K562 (cell line): ENCODE measurements around the gene RHD. TPM values are rescaled to one million over a fixed set of nuclear protein-coding genes. Genes with fewer than 3 reads are reported as not detected.

Source experiments
- ARID2 ChIP-seq: fragments of 450-650 bp; IDR thresholded peaks from 2 replicates; pipeline ENCODE4 v1.6.1; 2017; ENCODE audit warnings: antibody characterized with exemption, mild to moderate bottlenecking
- BCOR ChIP-seq: fragments of 450-650 bp; IDR thresholded peaks from 2 replicates; pipeline ENCODE4 v1.6.1; 2016
- CBX5 ChIP-seq: IDR thresholded peaks from 2 replicates; pipeline ENCODE4 v1.6.1; 2014; ENCODE audit warnings: low read depth, borderline replicate concordance
- FOXA3 ChIP-seq, 2 experiments: fragments of 450-650 bp in 1 of 2; sonication (generic) in 1 of 2; formaldehyde crosslinking; IDR thresholded peaks in 1 of 2; conservative IDR thresholded peaks in 1 of 2; 2 replicates each; pipeline versions ENCODE4 v1.4.0 to v1.8.0; 2020 to 2022; ENCODE audit warnings: mild to moderate bottlenecking in 2 of 2, missing genetic modification reagents in 1 of 2
- KHSRP ChIP-seq: fragments of 450-650 bp; IDR thresholded peaks from 2 replicates; pipeline ENCODE4 v1.6.1; 2017
- MBD1 ChIP-seq: fragments of 250-450 bp; sonication (Bioruptor Pico); IDR thresholded peaks from 2 replicates; pipeline ENCODE4 v1.8.0; 2022; ENCODE audit warnings: inconsistent platforms
- NEUROD1 ChIP-seq: fragments of 150-350 bp; IDR thresholded peaks from 2 replicates; pipeline ENCODE4 v1.6.1; 2014; ENCODE audit warnings: borderline replicate concordance, low read length, low read depth; ENCODE audit not compliant: partially characterized antibody
- NFE2L1 ChIP-seq: fragments of 450-650 bp; IDR thresholded peaks from 2 replicates; pipeline ENCODE4 v1.6.1; 2016; ENCODE audit warnings: missing genetic modification characterization, low read depth, mild to moderate bottlenecking, missing compliant biosample characterization, moderate library complexity, borderline replicate concordance
- RFX7 ChIP-seq: fragments of 250-450 bp; sonication (Bioruptor Pico); IDR thresholded peaks from 2 replicates; pipeline ENCODE4 v1.5.1; 2021; ENCODE audit warnings: mild to moderate bottlenecking
- SAP30 ChIP-seq: fragments of 200-600 bp; sonication (generic); IDR thresholded peaks from 2 replicates; pipeline ENCODE4 v1.6.1; 2012; ENCODE audit warnings: borderline replicate concordance, low read depth, mild to moderate bottlenecking, moderate library complexity, low read length, control low read depth, inconsistent platforms; ENCODE audit not compliant: insufficient read depth, poor library complexity, severe bottlenecking
- SRSF1 ChIP-seq: fragments of 200-400 bp; formaldehyde crosslinking; IDR thresholded peaks from 2 replicates; pipeline ENCODE4 v1.6.1; 2017; ENCODE audit warnings: mild to moderate bottlenecking, low read depth, low read length, moderate library complexity
- ZFP1 ChIP-seq: fragments of 450-650 bp; formaldehyde crosslinking; IDR thresholded peaks from 2 replicates; pipeline ENCODE4 v1.4.0; 2020; ENCODE audit warnings: mild to moderate bottlenecking, mixed read lengths
- ZNF253 ChIP-seq: fragments of 250-450 bp; sonication (Bioruptor Pico); conservative IDR thresholded peaks from 2 replicates; pipeline ENCODE4 v1.6.1; 2021; ENCODE audit warnings: mild to moderate bottlenecking
- ZNF586 ChIP-seq: fragments of 450-650 bp; formaldehyde crosslinking; conservative IDR thresholded peaks from 2 replicates; pipeline ENCODE4 v1.4.0; 2020; ENCODE audit warnings: mild to moderate bottlenecking, moderate library complexity
- polyA plus RNA-seq, 8 experiments: library from polyadenylated mRNA; depleted of rRNA in 4 of 8; stranded (reverse) in 5 of 8; unstranded in 3 of 8; fragments of >200 nt; fragmentation: Nextera tagmentation in 2 of 8; fragmentation: Illumina TruSeq in 1 of 8; extraction: Ambion mirVana in 2 of 8; extraction: Trizol in 1 of 8; gene quantifications; 2 replicates each; pipeline versions ENCODE4 v1.2.1 to v1.2.3, GENCODE V29; 2011 to 2014; ENCODE audit warnings: inconsistent platforms in 1 of 8, missing spikeins in 1 of 8
- total RNA-seq, 7 experiments: library from RNA; depleted of rRNA in 6 of 7; stranded (reverse); fragments of >200 nt in 6 of 7; fragmentation: Illumina TruSeq in 2 of 7; extraction: Trizol in 2 of 7; gene quantifications; 2 replicates each; pipeline versions ENCODE4 v1.2.1 to v1.2.3, GENCODE V29; 2011 to 2021; ENCODE audit warnings: low replicate concordance in 1 of 7
- TF ChIP-seq, protein P1 (sequence below): sonication (generic); formaldehyde crosslinking; IDR thresholded peaks from 2 replicates; pipeline ENCODE4 v1.8.0; 2022; ENCODE audit warnings: mild to moderate bottlenecking, missing genetic modification reagents
- TF ChIP-seq, protein P2 (sequence below): fragments of 250-450 bp; sonication (Bioruptor Pico); IDR thresholded peaks from 2 replicates; pipeline ENCODE4 v1.5.0; 2020; ENCODE audit warnings: mild to moderate bottlenecking
- TF ChIP-seq, protein P3 (sequence below): IDR thresholded peaks from 2 replicates; pipeline ENCODE4 v1.6.1; 2012; ENCODE audit warnings: low read depth, low read length, improper control_type of control experiment, borderline replicate concordance

RHD gene
- total and polyA plus RNA-seq, 9 of the 15 experiments (the other 6 are each of a cell fraction or from before 2014, with no cell fraction given), result 8.8 to 32.4 (median 15.0) TPM

DNA sequence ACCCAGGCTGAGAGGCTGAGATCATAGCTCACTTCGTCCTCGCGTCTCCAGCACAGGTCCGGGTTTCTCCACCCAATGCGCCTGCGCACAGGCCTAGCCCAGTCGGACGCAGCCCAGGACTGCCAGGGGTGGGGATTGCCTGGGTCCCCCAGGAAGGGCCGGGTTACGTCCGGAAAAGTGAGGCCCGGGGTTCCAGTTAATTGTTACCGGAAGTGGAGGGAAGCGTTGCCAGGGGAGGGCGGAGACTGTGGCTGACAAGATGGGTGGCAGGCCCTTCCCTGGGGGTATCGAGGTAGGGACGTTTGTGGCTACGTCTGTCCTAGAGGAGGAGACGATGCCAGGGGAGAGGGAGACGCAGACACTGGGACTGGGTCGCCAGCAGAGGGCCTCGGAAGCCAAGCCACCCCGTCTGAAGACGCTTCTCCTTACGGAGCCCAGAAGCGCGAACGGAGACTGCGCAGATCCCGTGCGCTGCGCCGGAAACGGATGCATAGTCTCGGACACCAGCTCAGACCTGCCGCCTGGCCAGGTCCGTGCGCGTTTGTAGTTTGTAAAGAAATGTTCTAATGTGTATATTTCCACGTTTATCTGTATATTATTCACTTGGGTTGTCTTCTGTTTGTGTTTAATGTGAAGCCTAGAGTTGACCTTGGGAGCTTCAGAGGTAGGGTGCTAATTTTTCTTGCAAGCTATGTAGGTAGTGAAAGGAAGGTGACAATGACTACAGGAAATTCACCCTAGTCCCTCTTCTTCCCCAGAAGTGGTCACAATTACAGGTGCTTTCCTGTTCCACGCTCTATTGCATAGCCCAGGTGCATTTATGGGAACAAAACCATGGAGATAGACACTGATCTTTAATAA is 32.4 kb upstream of the RHD start (continued):
- TF ChIP-seq MBD1 (CRISPR knock-in tag), result no peak
- TF ChIP-seq SAP30, result no peak
- TF ChIP-seq RFX7 (CRISPR knock-in tag), result no peak
- no peak for TF ChIP-seq ZNF253 (CRISPR knock-in tag)
- TF ChIP-seq KHSRP, result peak; percentile 50; the same call in 1 of the 2 replicates
- TF ChIP-seq BCOR, result peak; percentile 32; the same call in 1 of the 2 replicates
- no peak for TF ChIP-seq NFE2L1 (tag)
- TF ChIP-seq FOXA3 (CRISPR knock-in tag; conservative IDR thresholded peaks at IDR 0.05 in 1 of 2, IDR thresholded peaks at IDR 0.05 in 1 of 2), result no peak
- TF ChIP-seq ZNF586 (CRISPR knock-in tag), result no peak; the same call in 1 of the 2 replicates
- peak; percentile 43; the same call in 1 of the 2 replicates for TF ChIP-seq CBX5
- TF ChIP-seq, protein P1, sequence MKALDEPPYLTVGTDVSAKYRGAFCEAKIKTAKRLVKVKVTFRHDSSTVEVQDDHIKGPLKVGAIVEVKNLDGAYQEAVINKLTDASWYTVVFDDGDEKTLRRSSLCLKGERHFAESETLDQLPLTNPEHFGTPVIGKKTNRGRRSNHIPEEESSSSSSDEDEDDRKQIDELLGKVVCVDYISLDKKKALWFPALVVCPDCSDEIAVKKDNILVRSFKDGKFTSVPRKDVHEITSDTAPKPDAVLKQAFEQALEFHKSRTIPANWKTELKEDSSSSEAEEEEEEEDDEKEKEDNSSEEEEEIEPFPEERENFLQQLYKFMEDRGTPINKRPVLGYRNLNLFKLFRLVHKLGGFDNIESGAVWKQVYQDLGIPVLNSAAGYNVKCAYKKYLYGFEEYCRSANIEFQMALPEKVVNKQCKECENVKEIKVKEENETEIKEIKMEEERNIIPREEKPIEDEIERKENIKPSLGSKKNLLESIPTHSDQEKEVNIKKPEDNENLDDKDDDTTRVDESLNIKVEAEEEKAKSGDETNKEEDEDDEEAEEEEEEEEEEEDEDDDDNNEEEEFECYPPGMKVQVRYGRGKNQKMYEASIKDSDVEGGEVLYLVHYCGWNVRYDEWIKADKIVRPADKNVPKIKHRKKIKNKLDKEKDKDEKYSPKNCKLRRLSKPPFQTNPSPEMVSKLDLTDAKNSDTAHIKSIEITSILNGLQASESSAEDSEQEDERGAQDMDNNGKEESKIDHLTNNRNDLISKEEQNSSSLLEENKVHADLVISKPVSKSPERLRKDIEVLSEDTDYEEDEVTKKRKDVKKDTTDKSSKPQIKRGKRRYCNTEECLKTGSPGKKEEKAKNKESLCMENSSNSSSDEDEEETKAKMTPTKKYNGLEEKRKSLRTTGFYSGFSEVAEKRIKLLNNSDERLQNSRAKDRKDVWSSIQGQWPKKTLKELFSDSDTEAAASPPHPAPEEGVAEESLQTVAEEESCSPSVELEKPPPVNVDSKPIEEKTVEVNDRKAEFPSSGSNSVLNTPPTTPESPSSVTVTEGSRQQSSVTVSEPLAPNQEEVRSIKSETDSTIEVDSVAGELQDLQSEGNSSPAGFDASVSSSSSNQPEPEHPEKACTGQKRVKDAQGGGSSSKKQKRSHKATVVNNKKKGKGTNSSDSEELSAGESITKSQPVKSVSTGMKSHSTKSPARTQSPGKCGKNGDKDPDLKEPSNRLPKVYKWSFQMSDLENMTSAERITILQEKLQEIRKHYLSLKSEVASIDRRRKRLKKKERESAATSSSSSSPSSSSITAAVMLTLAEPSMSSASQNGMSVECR (CRISPR knock-in tag), result peak; percentile 57; the same call in 1 of the 2 replicates
- TF ChIP-seq ARID2, result peak; percentile 36; the same call in 1 of the 2 replicates
- TF ChIP-seq, protein P2, sequence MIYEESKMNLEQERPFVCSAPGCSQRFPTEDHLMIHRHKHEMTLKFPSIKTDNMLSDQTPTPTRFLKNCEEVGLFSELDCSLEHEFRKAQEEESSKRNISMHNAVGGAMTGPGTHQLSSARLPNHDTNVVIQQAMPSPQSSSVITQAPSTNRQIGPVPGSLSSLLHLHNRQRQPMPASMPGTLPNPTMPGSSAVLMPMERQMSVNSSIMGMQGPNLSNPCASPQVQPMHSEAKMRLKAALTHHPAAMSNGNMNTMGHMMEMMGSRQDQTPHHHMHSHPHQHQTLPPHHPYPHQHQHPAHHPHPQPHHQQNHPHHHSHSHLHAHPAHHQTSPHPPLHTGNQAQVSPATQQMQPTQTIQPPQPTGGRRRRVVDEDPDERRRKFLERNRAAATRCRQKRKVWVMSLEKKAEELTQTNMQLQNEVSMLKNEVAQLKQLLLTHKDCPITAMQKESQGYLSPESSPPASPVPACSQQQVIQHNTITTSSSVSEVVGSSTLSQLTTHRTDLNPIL, result no peak
- no peak for TF ChIP-seq SRSF1
- TF ChIP-seq ZFP1 (CRISPR knock-in tag), result no peak; the same call in 1 of the 2 replicates
- TF ChIP-seq, protein P3, sequence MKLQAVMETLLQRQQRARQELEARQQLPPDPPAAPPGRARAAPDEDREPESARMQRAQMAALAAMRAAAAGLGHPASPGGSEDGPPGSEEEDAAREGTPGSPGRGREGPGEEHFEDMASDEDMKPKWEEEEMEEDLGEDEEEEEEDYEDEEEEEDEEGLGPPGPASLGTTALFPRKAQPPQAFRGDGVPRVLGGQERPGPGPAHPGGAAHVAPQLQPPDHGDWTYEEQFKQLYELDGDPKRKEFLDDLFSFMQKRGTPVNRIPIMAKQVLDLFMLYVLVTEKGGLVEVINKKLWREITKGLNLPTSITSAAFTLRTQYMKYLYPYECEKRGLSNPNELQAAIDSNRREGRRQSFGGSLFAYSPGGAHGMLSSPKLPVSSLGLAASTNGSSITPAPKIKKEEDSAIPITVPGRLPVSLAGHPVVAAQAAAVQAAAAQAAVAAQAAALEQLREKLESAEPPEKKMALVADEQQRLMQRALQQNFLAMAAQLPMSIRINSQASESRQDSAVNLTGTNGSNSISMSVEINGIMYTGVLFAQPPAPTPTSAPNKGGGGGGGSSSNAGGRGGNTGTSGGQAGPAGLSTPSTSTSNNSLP, result no peak
- TF ChIP-seq NEUROD1, result no peak
